GM18511 (cell line): Measurements from ENCODE around the gene NAA25.
"Not testable (repeated sequence)": the region's sequence is repeated elsewhere in the genome, so short reads cannot be mapped to it uniquely, and the experiment has no call there.

ENCODE experiments used
- ATAC-seq: cut with Tn5 transposase; IDR thresholded peaks from one replicate; pipeline ENCODE4 v1.9.1; 2021; ENCODE audit warnings: mild to moderate bottlenecking, moderate library complexity; ENCODE audit not compliant: unreplicated experiment

NAA25 gene

GRCh38 chr12:112010415-112011344, 97.9 kb downstream of the NAA25 start:
- ATAC-seq: no peak

GRCh38 chr12:112009596-112009995, 99.0 kb downstream of the NAA25 start:
- not testable (repeated sequence) for ATAC-seq

- no peak for ATAC-seq
Observed at GRCh38 chr12:112008918-112009317, 99.7 kb downstream of the NAA25 start.

GRCh38 chr12:112007945-112008344, 100.6 kb downstream of the NAA25 start:
- no peak for ATAC-seq

- no peak for ATAC-seq
Observed at GRCh38 chr12:112005419-112006395, 102.9 kb downstream of the NAA25 start.

- no peak for ATAC-seq
Observed at GRCh38 chr12:112004041-112004440, 104.5 kb downstream of the NAA25 start.

- no peak for ATAC-seq
Observed at GRCh38 chr12:112001576-112001975, 107.0 kb downstream of the NAA25 start.

GRCh38 chr12:112000820-112001219, 107.8 kb downstream of the NAA25 start:
- no peak for ATAC-seq

GRCh38 chr12:111999129-111999528, 109.5 kb downstream of the NAA25 start:
- ATAC-seq: not testable (repeated sequence)

GRCh38 chr12:111998015-111998414, 110.6 kb downstream of the NAA25 start:
- no peak for ATAC-seq

- no peak for ATAC-seq
Observed at GRCh38 chr12:111997300-111997699, 111.3 kb downstream of the NAA25 start.

GRCh38 chr12:111995782-111996480, 112.7 kb downstream of the NAA25 start:
- no peak for ATAC-seq

GRCh38 chr12:111994211-111995111, 114.1 kb downstream of the NAA25 start:
- ATAC-seq: peak; percentile 10

- peak; percentile 73 for ATAC-seq
Observed at GRCh38 chr12:111993292-111994150, 115.1 kb downstream of the NAA25 start.

- no peak for ATAC-seq
Observed at GRCh38 chr12:111992464-111992863, 116.1 kb downstream of the NAA25 start.

- no peak for ATAC-seq
Observed at GRCh38 chr12:111991946-111992345, 116.6 kb downstream of the NAA25 start.

- ATAC-seq: no peak
Observed at GRCh38 chr12:111991535-111991934, 117.0 kb downstream of the NAA25 start.

GRCh38 chr12:111984820-111985219, 123.8 kb downstream of the NAA25 start:
- no peak for ATAC-seq

- no peak for ATAC-seq
Observed at GRCh38 chr12:111981987-111982386, 126.6 kb downstream of the NAA25 start.
